ENCODE results near the gene SNRNP40. TPM values are rescaled to one million over a fixed set of nuclear protein-coding genes. Genes with fewer than 3 reads are reported as not detected.

Gene SNRNP40
- total and polyA plus RNA-seq, 2 of the 13 experiments (the other 11 are each of a cell fraction or from before 2014, with no cell fraction given) = 51.0 to 147 TPM

DNA sequence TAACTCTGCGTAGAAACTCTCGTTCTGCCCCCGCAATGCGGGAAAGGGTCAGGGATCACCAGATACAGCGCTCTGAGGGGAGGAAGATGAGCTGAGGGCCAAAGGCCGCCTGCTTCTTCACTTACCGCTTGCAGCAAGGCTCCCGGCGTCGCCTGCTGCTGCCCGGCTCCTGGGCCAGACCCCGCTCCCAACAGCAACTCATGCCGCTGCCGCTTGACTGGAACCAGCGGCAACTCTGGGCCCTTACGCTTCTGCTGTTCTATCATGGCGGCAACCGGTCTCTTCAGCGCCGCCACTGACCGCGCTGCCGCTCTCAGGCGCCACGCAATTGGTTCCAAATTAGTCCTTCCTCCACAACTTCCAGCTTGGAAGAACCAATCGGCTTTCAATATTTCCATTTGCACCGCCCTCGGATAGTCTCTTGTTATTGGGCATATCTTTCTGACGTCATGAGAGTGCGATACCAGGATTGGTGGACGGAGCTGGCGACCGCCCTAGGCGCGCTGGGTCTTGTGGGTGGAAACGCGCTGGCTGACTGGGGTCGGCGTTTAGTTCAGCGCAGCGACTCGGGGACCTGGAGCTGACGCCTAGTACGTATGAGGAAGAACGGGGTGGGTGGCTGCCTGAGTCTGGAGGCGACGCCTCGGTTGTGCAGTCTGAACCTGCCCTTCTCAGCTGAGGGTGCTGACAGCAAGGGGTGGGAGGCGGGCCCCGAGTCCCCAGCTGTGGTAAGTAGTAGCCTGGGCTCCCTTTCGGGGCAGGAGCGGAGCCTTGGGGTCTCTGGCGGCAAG lies at the start of gene SNRNP40, which contains the start of gene ZCCHC17 (continued):
- TF ChIP-seq, protein P1, sequence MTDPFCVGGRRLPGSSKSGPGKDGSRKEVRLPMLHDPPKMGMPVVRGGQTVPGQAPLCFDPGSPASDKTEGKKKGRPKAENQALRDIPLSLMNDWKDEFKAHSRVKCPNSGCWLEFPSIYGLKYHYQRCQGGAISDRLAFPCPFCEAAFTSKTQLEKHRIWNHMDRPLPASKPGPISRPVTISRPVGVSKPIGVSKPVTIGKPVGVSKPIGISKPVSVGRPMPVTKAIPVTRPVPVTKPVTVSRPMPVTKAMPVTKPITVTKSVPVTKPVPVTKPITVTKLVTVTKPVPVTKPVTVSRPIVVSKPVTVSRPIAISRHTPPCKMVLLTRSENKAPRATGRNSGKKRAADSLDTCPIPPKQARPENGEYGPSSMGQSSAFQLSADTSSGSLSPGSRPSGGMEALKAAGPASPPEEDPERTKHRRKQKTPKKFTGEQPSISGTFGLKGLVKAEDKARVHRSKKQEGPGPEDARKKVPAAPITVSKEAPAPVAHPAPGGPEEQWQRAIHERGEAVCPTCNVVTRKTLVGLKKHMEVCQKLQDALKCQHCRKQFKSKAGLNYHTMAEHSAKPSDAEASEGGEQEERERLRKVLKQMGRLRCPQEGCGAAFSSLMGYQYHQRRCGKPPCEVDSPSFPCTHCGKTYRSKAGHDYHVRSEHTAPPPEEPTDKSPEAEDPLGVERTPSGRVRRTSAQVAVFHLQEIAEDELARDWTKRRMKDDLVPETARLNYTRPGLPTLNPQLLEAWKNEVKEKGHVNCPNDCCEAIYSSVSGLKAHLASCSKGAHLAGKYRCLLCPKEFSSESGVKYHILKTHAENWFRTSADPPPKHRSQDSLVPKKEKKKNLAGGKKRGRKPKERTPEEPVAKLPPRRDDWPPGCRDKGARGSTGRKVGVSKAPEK (CRISPR knock-in tag; IDR thresholded peaks at IDR 0.05; ENCODE audit: borderline replicate concordance) = no peak
- TF ChIP-seq, protein P2, sequence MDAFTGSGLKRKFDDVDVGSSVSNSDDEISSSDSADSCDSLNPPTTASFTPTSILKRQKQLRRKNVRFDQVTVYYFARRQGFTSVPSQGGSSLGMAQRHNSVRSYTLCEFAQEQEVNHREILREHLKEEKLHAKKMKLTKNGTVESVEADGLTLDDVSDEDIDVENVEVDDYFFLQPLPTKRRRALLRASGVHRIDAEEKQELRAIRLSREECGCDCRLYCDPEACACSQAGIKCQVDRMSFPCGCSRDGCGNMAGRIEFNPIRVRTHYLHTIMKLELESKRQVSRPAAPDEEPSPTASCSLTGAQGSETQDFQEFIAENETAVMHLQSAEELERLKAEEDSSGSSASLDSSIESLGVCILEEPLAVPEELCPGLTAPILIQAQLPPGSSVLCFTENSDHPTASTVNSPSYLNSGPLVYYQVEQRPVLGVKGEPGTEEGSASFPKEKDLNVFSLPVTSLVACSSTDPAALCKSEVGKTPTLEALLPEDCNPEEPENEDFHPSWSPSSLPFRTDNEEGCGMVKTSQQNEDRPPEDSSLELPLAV (CRISPR knock-in tag; conservative IDR thresholded peaks at IDR 0.05; ENCODE audit: low read depth) = no peak
- TF ChIP-seq, protein P3, sequence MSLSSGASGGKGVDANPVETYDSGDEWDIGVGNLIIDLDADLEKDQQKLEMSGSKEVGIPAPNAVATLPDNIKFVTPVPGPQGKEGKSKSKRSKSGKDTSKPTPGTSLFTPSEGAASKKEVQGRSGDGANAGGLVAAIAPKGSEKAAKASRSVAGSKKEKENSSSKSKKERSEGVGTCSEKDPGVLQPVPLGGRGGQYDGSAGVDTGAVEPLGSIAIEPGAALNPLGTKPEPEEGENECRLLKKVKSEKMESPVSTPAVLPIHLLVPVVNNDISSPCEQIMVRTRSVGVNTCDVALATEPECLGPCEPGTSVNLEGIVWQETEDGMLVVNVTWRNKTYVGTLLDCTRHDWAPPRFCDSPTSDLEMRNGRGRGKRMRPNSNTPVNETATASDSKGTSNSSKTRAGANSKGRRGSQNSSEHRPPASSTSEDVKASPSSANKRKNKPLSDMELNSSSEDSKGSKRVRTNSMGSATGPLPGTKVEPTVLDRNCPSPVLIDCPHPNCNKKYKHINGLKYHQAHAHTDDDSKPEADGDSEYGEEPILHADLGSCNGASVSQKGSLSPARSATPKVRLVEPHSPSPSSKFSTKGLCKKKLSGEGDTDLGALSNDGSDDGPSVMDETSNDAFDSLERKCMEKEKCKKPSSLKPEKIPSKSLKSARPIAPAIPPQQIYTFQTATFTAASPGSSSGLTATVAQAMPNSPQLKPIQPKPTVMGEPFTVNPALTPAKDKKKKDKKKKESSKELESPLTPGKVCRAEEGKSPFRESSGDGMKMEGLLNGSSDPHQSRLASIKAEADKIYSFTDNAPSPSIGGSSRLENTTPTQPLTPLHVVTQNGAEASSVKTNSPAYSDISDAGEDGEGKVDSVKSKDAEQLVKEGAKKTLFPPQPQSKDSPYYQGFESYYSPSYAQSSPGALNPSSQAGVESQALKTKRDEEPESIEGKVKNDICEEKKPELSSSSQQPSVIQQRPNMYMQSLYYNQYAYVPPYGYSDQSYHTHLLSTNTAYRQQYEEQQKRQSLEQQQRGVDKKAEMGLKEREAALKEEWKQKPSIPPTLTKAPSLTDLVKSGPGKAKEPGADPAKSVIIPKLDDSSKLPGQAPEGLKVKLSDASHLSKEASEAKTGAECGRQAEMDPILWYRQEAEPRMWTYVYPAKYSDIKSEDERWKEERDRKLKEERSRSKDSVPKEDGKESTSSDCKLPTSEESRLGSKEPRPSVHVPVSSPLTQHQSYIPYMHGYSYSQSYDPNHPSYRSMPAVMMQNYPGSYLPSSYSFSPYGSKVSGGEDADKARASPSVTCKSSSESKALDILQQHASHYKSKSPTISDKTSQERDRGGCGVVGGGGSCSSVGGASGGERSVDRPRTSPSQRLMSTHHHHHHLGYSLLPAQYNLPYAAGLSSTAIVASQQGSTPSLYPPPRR (CRISPR knock-in tag; IDR thresholded peaks at IDR 0.05; ENCODE audit: borderline replicate concordance) = no peak; the same call in 1 of the 2 replicates
- TF ChIP-seq JUND (CRISPR knock-in tag; IDR thresholded peaks at IDR 0.05) = no peak
- no peak for TF ChIP-seq SATB2 (CRISPR knock-in tag; IDR thresholded peaks at IDR 0.05)
- TF ChIP-seq, protein P4, sequence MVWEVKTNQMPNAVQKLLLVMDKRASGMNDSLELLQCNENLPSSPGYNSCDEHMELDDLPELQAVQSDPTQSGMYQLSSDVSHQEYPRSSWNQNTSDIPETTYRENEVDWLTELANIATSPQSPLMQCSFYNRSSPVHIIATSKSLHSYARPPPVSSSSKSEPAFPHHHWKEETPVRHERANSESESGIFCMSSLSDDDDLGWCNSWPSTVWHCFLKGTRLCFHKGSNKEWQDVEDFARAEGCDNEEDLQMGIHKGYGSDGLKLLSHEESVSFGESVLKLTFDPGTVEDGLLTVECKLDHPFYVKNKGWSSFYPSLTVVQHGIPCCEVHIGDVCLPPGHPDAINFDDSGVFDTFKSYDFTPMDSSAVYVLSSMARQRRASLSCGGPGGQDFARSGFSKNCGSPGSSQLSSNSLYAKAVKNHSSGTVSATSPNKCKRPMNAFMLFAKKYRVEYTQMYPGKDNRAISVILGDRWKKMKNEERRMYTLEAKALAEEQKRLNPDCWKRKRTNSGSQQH (CRISPR knock-in tag; IDR thresholded peaks at IDR 0.05; ENCODE audit: low read depth) = peak; percentile 70
- no peak for TF ChIP-seq TOPORS (CRISPR knock-in tag; IDR thresholded peaks at IDR 0.05)
- no peak for TF ChIP-seq AHR (CRISPR knock-in tag; IDR thresholded peaks at IDR 0.05)
- no peak for TF ChIP-seq TCF7 (IDR thresholded peaks at IDR 0.05; ENCODE audit: low read depth)
- TF ChIP-seq SIX1 (CRISPR knock-in tag; IDR thresholded peaks at IDR 0.05; ENCODE audit: borderline replicate concordance) = 0 out of 2 replicates have a peak, but pooled peaks have one; percentile 3
- TF ChIP-seq, protein P5, sequence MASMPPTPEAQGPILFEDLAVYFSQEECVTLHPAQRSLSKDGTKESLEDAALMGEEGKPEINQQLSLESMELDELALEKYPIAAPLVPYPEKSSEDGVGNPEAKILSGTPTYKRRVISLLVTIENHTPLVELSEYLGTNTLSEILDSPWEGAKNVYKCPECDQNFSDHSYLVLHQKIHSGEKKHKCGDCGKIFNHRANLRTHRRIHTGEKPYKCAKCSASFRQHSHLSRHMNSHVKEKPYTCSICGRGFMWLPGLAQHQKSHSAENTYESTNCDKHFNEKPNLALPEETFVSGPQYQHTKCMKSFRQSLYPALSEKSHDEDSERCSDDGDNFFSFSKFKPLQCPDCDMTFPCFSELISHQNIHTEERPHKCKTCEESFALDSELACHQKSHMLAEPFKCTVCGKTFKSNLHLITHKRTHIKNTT (CRISPR knock-in tag; IDR thresholded peaks at IDR 0.05) = no peak
- no peak for TF ChIP-seq BRCA1 (CRISPR knock-in tag; IDR thresholded peaks at IDR 0.05)
- no peak for TF ChIP-seq SP140L (CRISPR knock-in tag; IDR thresholded peaks at IDR 0.05; ENCODE audit: borderline replicate concordance)
- TF ChIP-seq ZMYM4 (CRISPR knock-in tag; IDR thresholded peaks at IDR 0.05) = peak; percentile 72
- TF ChIP-seq SRY (CRISPR knock-in tag; IDR thresholded peaks at IDR 0.05) = peak; percentile 93; the same call in 1 of the 2 replicates

Measured in HepG2 (cell line).